BLaER1 treated with 17β-estradiol and CSF1 and Interleukin-3, amounts not matched to agents 10 nM and 100 nM (cell line): ENCODE data around the gene CXCL14.

Experiments
- H3K27ac ChIP-seq, 11 experiments: shearing (Covaris generic); formaldehyde crosslinking; 2 replicates each; pipeline ENCODE4 v1.8.1; 2022
- H3K27me3 ChIP-seq, 11 experiments: shearing (Covaris generic); formaldehyde crosslinking; 2 replicates each; pipeline ENCODE4 v1.8.1; 2022
- H3K36me3 ChIP-seq, 11 experiments: shearing (Covaris generic); formaldehyde crosslinking; 2 replicates each; pipeline ENCODE4 v1.8.1; 2022
- H3K4me1 ChIP-seq, 10 experiments: shearing (Covaris generic); formaldehyde crosslinking; 2 replicates each; pipeline ENCODE4 v1.8.1; 2022
- H3K4me2 ChIP-seq, 11 experiments: shearing (Covaris generic); formaldehyde crosslinking; 2 replicates each; pipeline ENCODE4 v1.8.1; 2022
- H3K4me3 ChIP-seq, 10 experiments: shearing (Covaris generic); formaldehyde crosslinking; 2 replicates each; pipeline ENCODE4 v1.8.1; 2022
- H3K9ac ChIP-seq, 11 experiments: shearing (Covaris generic); formaldehyde crosslinking; 2 replicates each; pipeline ENCODE4 v1.8.1; 2022
- H3K9me3 ChIP-seq, 11 experiments: shearing (Covaris generic); formaldehyde crosslinking; replicated peaks in 1 of 11; 2 replicates each; pipeline ENCODE4 v1.8.1; 2022
- H4K20me1 ChIP-seq, 11 experiments: shearing (Covaris generic); formaldehyde crosslinking; 2 replicates each; pipeline ENCODE4 v1.8.1; 2022
- Cebpa-rat ChIP-seq, 11 experiments: shearing (Covaris generic); IDR thresholded peaks; 2 replicates each; pipeline ENCODE4 v1.8.1; 2022

CXCL14 gene

GRCh38 chr5:135592312-135593045 lies 13.7 kb upstream of the CXCL14 start:
- no peaks in the 10 kb centered on the region for H4K20me1 ChIP-seq
- H3K4me3 ChIP-seq = no peak overlapping the region
- TF ChIP-seq Cebpa-rat (IDR thresholded peaks at IDR 0.05) = no peak
- H3K36me3 ChIP-seq = no peaks in the 10 kb centered on the region
- no peak overlapping the region for H3K4me2 ChIP-seq
- no peak overlapping the region for H3K27ac ChIP-seq
- no peaks in the 10 kb centered on the region for H3K27me3 ChIP-seq
- H3K4me1 ChIP-seq = peaks cover 0 to 7% (median 0%) of the 10 kb centered on the region in 10 experiments; a peak in 1 of 20 replicates
- no peaks in the 10 kb centered on the region for H3K9me3 ChIP-seq
- H3K9ac ChIP-seq = no peak overlapping the region

GRCh38 chr5:135591277-135591676 lies 12.5 kb upstream of the CXCL14 start:
- Histone ChIP-seq H4K20me1 (no peaks in the 10 kb centered on the region), H3K27me3 (no peaks in the 10 kb centered on the region), H3K36me3 (no peaks in the 10 kb centered on the region), H3K4me2 (no peak overlapping the region), H3K27ac (no peak overlapping the region), H3K9me3 (no peaks in the 10 kb centered on the region), H3K9ac (no peak overlapping the region), H3K4me3 (no peak overlapping the region), H3K4me1 (peaks cover 0 to 7% (median 0%) of the 10 kb centered on the region in 10 experiments; a peak in 1 of 20 replicates)
- TF ChIP-seq Cebpa-rat (IDR thresholded peaks at IDR 0.05) = no peak

DNA sequence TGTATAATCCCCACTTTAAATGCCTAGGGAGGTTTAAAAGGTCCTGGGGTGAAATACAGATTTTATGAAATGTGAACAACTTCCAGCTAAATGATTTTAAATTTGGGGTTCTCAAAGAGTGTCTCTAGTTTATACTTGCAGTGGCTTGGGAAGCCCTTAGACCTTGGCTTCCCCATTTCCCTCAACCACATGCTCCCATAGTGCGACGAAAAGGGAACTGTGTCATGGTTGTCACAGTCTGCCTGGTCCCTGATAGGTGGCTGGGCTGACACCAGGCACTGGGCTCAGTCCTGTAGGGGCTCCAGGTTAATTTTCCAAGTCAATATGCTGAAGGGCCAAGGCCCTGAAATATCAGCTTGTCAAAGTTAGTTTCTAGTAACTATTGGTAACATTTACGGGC lies 10.4 kb upstream of the CXCL14 start:
- no peak overlapping the region for H3K4me3 ChIP-seq
- H3K27ac ChIP-seq = no peak overlapping the region
- H3K4me1 ChIP-seq = peaks cover 0 to 7% (median 0%) of the 10 kb centered on the region in 10 experiments; a peak in 1 of 20 replicates
- no peak overlapping the region for H3K9ac ChIP-seq
- no peaks in the 10 kb centered on the region for H3K27me3 ChIP-seq
- H3K9me3 ChIP-seq = no peaks in the 10 kb centered on the region
- no peak for TF ChIP-seq Cebpa-rat (IDR thresholded peaks at IDR 0.05)
- H3K36me3 ChIP-seq = no peaks in the 10 kb centered on the region
- H4K20me1 ChIP-seq = no peaks in the 10 kb centered on the region
- H3K4me2 ChIP-seq = no peak overlapping the region; a peak in 1 of 22 replicates

GRCh38 chr5:135587721-135588663 lies 9.2 kb upstream of the CXCL14 start:
- Histone ChIP-seq H3K9me3 (no peaks in the 10 kb centered on the region), H3K9ac (no peak overlapping the region), H3K4me3 (no peak overlapping the region), H3K4me2 (no peak overlapping the region), H3K27ac (no peak overlapping the region), H3K27me3 (no peaks in the 10 kb centered on the region), H4K20me1 (no peaks in the 10 kb centered on the region), H3K36me3 (no peaks in the 10 kb centered on the region), H3K4me1 (peaks cover 0 to 7% (median 0%) of the 10 kb centered on the region in 10 experiments; a peak in 1 of 20 replicates)
- no peak for TF ChIP-seq Cebpa-rat (IDR thresholded peaks at IDR 0.05)

- no peak overlapping the region for H3K9ac ChIP-seq
- no peaks in the 10 kb centered on the region for H4K20me1 ChIP-seq
- no peak overlapping the region for H3K27ac ChIP-seq
- TF ChIP-seq Cebpa-rat (IDR thresholded peaks at IDR 0.05) = no peak
- 0 out of 22 replicates have a peak, but pooled peaks cover 0 to 4% (median 0%) of the 10 kb centered on the region in 11 experiments for H3K9me3 ChIP-seq
- H3K4me2 ChIP-seq = no peak overlapping the region
- peaks cover 0 to 11% (median 1%) of the 10 kb centered on the region in 10 experiments; a peak in 6 of 20 replicates for H3K4me1 ChIP-seq
- no peaks in the 10 kb centered on the region for H3K36me3 ChIP-seq
- no peak overlapping the region for H3K4me3 ChIP-seq
- H3K27me3 ChIP-seq = no peaks in the 10 kb centered on the region
Observed at GRCh38 chr5:135584918-135585317, 6.1 kb upstream of the CXCL14 start.

DNA sequence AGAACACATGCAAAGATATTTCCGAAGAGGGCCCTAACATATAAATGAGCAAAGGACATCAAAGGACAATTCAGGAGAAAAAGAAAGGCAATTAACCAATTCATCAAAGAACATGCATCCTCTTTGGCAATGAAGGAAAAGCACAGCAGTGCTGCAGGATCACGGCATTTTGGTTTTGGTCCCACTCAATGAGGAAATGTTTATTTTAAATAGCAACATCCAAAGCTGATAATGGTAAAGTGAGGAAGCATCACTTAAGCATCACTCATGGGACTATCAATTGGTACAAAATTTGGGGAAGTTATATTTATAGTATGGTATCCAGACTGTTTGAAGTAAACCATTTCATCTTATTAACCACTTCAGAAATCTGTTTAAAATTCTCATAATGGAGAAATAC lies 5.5 kb upstream of the CXCL14 start:
- Histone ChIP-seq H4K20me1 (no peaks in the 10 kb centered on the region), H3K9ac (no peak overlapping the region), H3K27ac (no peak overlapping the region), H3K9me3 (peaks cover 0 to 10% (median 0%) of the 10 kb centered on the region in 11 experiments; a peak in 2 of 22 replicates), H3K27me3 (peaks cover 0 to 4% (median 0%) of the 10 kb centered on the region in 11 experiments; a peak in 1 of 22 replicates), H3K4me2 (no peak overlapping the region), H3K36me3 (no peaks in the 10 kb centered on the region), H3K4me3 (no peak overlapping the region), H3K4me1 (peaks cover 0 to 11% (median 1%) of the 10 kb centered on the region in 10 experiments; a peak in 6 of 20 replicates)
- TF ChIP-seq Cebpa-rat (IDR thresholded peaks at IDR 0.05) = no peak

DNA sequence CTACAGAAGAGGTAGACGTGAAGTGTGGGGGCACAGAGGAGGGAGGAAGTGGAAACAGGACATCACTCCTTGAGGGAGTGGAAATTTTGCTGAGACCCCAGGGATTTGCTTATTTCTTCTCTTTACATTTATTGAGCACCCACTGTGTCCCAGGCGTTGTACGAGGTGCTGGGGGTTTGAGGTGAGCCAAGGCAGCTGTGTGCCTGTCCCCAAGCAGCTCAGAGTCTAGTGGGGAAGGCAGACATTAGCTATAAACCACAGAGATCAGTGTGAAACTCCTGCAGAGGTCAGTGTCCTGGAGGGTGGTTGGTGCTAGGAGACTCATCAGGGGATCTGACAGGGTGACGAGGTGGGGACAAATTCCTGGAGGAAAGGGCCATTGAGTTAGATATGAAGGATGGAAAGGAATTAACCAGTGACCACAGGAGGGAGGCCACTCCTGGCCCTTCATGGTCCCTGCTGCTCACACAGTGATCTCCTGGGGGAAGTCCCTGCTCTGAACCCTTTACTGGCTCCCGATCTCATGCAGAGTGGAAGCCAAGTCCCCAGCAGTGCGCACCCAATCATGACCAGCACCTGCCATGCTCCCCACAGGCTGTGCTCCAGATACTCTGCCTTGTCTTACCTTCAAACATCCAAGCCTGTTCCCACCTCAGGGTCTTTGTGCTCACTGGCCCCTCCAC lies 3.4 kb upstream of the CXCL14 start:
- H3K27ac ChIP-seq = no peak overlapping the region
- H3K36me3 ChIP-seq = no peaks in the 10 kb centered on the region
- H3K9ac ChIP-seq = no peak overlapping the region
- no peak overlapping the region for H3K4me3 ChIP-seq
- no peak for TF ChIP-seq Cebpa-rat (IDR thresholded peaks at IDR 0.05)
- H4K20me1 ChIP-seq = no peaks in the 10 kb centered on the region
- peaks cover 0 to 11% (median 1%) of the 10 kb centered on the region in 10 experiments; a peak in 5 of 20 replicates for H3K4me1 ChIP-seq
- H3K27me3 ChIP-seq = peaks cover 0 to 24% (median 16%) of the 10 kb centered on the region in 11 experiments; a peak in 15 of 22 replicates
- H3K4me2 ChIP-seq = peak overlapping the region in 3 of 11 experiments; percentile 0 to 23 (median 11); a peak in 3 of 22 replicates
- peaks cover 0 to 30% (median 6%) of the 10 kb centered on the region in 11 experiments; a peak in 10 of 22 replicates for H3K9me3 ChIP-seq

GRCh38 chr5:135578305-135578684 lies 496 bp downstream of the CXCL14 start:
- Histone ChIP-seq H3K9ac (no peak overlapping the region), H3K4me2 (no peak overlapping the region), H3K27ac (no peak overlapping the region), H3K4me3 (no peak overlapping the region), H4K20me1 (0 out of 22 replicates have a peak, but pooled peaks cover 0 to 5% (median 0%) of the 10 kb centered on the region in 11 experiments), H3K9me3 (peaks cover 0 to 31% (median 6%) of the 10 kb centered on the region in 11 experiments; a peak in 10 of 22 replicates), H3K27me3 (peaks cover 0 to 29% (median 16%) of the 10 kb centered on the region in 11 experiments; a peak in 15 of 22 replicates), H3K36me3 (no peaks in the 10 kb centered on the region), H3K4me1 (peaks cover 12 to 24% (median 17%) of the 10 kb centered on the region in 10 experiments)
- no peak for TF ChIP-seq Cebpa-rat (IDR thresholded peaks at IDR 0.05)
